ENCODE results near the gene KBTBD3.
"Not testable (repeated sequence)": the region's sequence is repeated elsewhere in the genome, so short reads cannot be mapped to it uniquely, and the experiment has no call there.

Gene KBTBD3

GRCh38 chr11:106012744-106013143 lies 64.4 kb downstream of the KBTBD3 start:
- no peak overlapping the region for H3K4me3 ChIP-seq (ENCODE audit: low read depth, low read length)

- no peak overlapping the region for H3K4me3 ChIP-seq (ENCODE audit: low read depth, low read length)
These were observed 65.7 kb downstream of the KBTBD3 start for GRCh38 chr11:106011481-106011880.

- not testable (repeated sequence) for H3K4me3 ChIP-seq (ENCODE audit: low read depth, low read length)
These were observed 74.1 kb downstream of the KBTBD3 start for GRCh38 chr11:106003094-106003493.

- no peak overlapping the region for H3K4me3 ChIP-seq (ENCODE audit: low read depth, low read length)
These were observed 75.7 kb downstream of the KBTBD3 start for GRCh38 chr11:106001304-106002012.
